CD4-positive, CD25-positive, alpha-beta regulatory T cell (primary cell): ENCODE data around the gene CACNA1A. TPM values are rescaled to one million over a fixed set of nuclear protein-coding genes. Genes with fewer than 3 reads are reported as not detected.
A peak's percentile ranks its signal among the peaks of the same experiment; 100 is the strongest.
"Not testable (repeated sequence)": the region's sequence is repeated elsewhere in the genome, so short reads cannot be mapped to it uniquely, and the experiment has no call there.

Source experiments
- ATAC-seq, 2 donors: fragments of 150-1000 bp; cut with Tn5 transposase; one replicate each; pipeline ENCODE4 v1.10.0; 2021; ENCODE audit warnings: low read depth in 2 of 2, moderate number of reproducible peaks in 2 of 2, moderate library complexity in 1 of 2
- DNase-seq, 3 donors: peaks; one replicate each; pipeline versions ENCODE4 v3.0.0 to v3.0.0-alpha.2; 2012 to 2022; ENCODE audit warnings: mixed read lengths in 1 of 3
- H3K27ac ChIP-seq: one replicate; pipeline ENCODE4 v1.7.0; 2013; ENCODE audit warnings: mild to moderate bottlenecking, low read length; ENCODE audit not compliant: insufficient read depth, poor library complexity, severe bottlenecking
- H3K27me3 ChIP-seq: one replicate; pipeline ENCODE4 v1.7.0; 2013; ENCODE audit warnings: low read length; ENCODE audit not compliant: control insufficient read depth, insufficient read depth
- H3K36me3 ChIP-seq: one replicate; pipeline ENCODE4 v1.7.0; 2013; ENCODE audit warnings: mild to moderate bottlenecking, low read length, moderate library complexity; ENCODE audit not compliant: control insufficient read depth, insufficient read depth
- H3K4me1 ChIP-seq: 2 replicates; pipeline ENCODE4 v1.7.0; 2013; ENCODE audit warnings: mild to moderate bottlenecking, low read length; ENCODE audit not compliant: insufficient read depth, control insufficient read depth, poor library complexity, severe bottlenecking
- H3K4me3 ChIP-seq: one replicate; pipeline ENCODE4 v1.7.0; 2013; ENCODE audit warnings: low read depth, mild to moderate bottlenecking, low read length, moderate library complexity
- H3K9me3 ChIP-seq, 2 experiments: 1 replicate in 1 of 2; 2 replicates in 1 of 2; pipeline ENCODE4 v1.7.0; 2013; ENCODE audit warnings: low read length in 2 of 2, mild to moderate bottlenecking in 1 of 2, moderate library complexity in 1 of 2; ENCODE audit not compliant: control insufficient read depth in 2 of 2
- H3K27ac Mint-ChIP-seq, 3 donors: one replicate each; pipeline ENCODE4 v1.8.0; 2020 to 2022; ENCODE audit warnings: mild to moderate bottlenecking in 3 of 3, mixed read lengths in 3 of 3, moderate library complexity in 2 of 3
- H3K27me3 Mint-ChIP-seq: one replicate; pipeline ENCODE4 v1.8.0; 2022; ENCODE audit warnings: mild to moderate bottlenecking, mixed read lengths
- H3K36me3 Mint-ChIP-seq: one replicate; pipeline ENCODE4 v1.8.0; 2020; ENCODE audit warnings: mixed read lengths
- H3K4me1 Mint-ChIP-seq, 4 donors: one replicate each; pipeline ENCODE4 v1.8.0; 2020 to 2022; ENCODE audit warnings: mixed read lengths in 4 of 4, mild to moderate bottlenecking in 1 of 4
- H3K4me3 Mint-ChIP-seq, 4 donors: one replicate each; pipeline ENCODE4 v1.8.0; 2020 to 2022; ENCODE audit warnings: mild to moderate bottlenecking in 4 of 4, mixed read lengths in 4 of 4, moderate library complexity in 3 of 4
- H3K9me3 Mint-ChIP-seq, 7 donors: one replicate each; pipeline ENCODE4 v1.8.0; 2020 to 2022; ENCODE audit warnings: mixed read lengths in 7 of 7, mild to moderate bottlenecking in 3 of 7, moderate library complexity in 2 of 7
- polyA plus RNA-seq, 4 donors: library from polyadenylated mRNA; unstranded; fragments of 300-500 nt; fragmentation: Illumina TruSeq; gene quantifications; one replicate each; pipeline ENCODE4 v1.2.3, GENCODE V29; 2021
- total RNA-seq: library from RNA; stranded (reverse); gene quantifications from one replicate; pipeline ENCODE4 v1.2.3, GENCODE V29; 2022

Gene CACNA1A
- total and polyA plus RNA-seq, 5 donors from 2014 or later = 0.16 to 0.62 TPM; not detected in 3

DNA sequence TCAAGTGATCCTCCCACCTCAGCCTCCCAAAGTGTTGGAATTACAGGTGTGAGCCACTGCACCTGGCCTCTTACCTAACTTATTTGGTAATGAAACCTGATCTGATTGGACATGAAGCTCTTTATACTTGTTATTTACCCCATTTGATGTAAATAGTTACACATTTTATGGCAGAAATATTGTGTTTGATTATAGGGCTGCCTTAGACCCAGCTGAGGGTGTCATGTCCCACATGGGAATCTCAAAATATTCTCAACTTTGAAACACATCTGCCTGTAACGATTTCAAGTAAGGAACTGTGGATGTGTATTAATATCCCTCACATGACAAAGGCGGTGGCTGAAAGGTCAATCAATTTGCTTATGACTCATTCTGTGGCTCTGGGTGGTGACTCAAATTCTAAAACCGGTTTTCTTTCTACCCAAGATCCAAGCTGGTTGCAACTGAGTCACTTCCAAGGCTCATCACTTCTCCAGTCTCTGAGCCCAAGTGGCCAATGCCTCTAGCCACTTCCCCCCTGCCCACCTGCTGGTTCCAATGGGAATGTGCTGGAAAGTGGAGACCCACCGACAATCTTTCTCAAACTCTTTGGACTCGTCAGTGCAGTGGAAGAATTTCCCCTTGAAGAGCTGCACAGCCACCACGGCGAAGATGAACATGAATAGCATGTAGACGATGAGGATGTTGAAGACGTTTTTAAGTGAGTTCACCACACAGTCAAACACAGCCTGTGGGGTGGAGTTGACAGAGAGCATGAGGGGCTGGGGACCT is 245.2 kb downstream of the CACNA1A start:
- Mint-ChIP-seq H3K4me3 (no peak overlapping the region), H3K27ac (no peak overlapping the region)
- peak in 1 of 3 donors; percentile 54 for DNase-seq

DNA sequence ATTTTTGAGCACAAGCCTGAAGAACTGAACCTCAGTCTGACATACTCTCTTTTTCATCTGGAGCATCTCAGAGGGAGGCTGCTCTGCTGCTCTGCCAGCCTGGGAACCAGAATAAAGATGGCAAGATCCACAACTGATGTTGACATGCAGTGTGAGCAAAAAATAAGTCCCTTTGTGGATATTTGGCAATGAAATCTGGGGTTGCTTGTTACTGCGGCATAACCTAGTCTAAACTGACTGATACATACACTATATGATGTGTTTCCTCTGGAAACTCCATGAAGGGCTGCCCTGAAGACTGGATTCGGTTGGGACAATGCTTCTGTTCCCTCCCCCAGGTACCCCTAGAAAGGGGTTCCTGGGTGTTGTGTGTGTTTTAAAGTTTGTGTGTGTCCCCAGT is 249.4 kb downstream of the CACNA1A start:
- Histone ChIP-seq H3K36me3 (no peaks in the 10 kb centered on the region), H3K27me3 (no peaks in the 10 kb centered on the region), H3K4me3 (no peak overlapping the region), H3K4me1 (no peaks in the 10 kb centered on the region), H3K9me3 (no peaks in the 10 kb centered on the region), H3K27ac (no peak overlapping the region)
- H3K27ac Mint-ChIP-seq = peak overlapping the region in 1 of 3 donors; percentile 20
- peaks cover 0 to 4% (median 0%) of the 10 kb centered on the region in 4 donors for H3K4me1 Mint-ChIP-seq
- peaks cover 20% of the 10 kb centered on the region for H3K27me3 Mint-ChIP-seq
- DNase-seq (no peak), ATAC-seq (no peak)
- H3K4me3 Mint-ChIP-seq = no peak overlapping the region
- H3K9me3 Mint-ChIP-seq = no peaks in the 10 kb centered on the region
- no peaks in the 10 kb centered on the region for H3K36me3 Mint-ChIP-seq

More for the DNA sequence above, 245.2 kb downstream of the CACNA1A start:
- H3K9me3 ChIP-seq = no peaks in the 10 kb centered on the region
- H3K27me3 ChIP-seq = no peaks in the 10 kb centered on the region
- H3K36me3 Mint-ChIP-seq = no peaks in the 10 kb centered on the region
- no peaks in the 10 kb centered on the region for H3K36me3 ChIP-seq
- no peak overlapping the region for H3K27ac ChIP-seq
- H3K27me3 Mint-ChIP-seq = peaks cover 33% of the 10 kb centered on the region
- peaks cover 0 to 3% (median 0%) of the 10 kb centered on the region in 7 donors for H3K9me3 Mint-ChIP-seq
- no peak overlapping the region for H3K4me3 ChIP-seq
- peak; percentile 39 to 56 for ATAC-seq
- peaks cover 0 to 8% (median 1%) of the 10 kb centered on the region in 4 donors for H3K4me1 Mint-ChIP-seq
- no peaks in the 10 kb centered on the region for H3K4me1 ChIP-seq

DNA sequence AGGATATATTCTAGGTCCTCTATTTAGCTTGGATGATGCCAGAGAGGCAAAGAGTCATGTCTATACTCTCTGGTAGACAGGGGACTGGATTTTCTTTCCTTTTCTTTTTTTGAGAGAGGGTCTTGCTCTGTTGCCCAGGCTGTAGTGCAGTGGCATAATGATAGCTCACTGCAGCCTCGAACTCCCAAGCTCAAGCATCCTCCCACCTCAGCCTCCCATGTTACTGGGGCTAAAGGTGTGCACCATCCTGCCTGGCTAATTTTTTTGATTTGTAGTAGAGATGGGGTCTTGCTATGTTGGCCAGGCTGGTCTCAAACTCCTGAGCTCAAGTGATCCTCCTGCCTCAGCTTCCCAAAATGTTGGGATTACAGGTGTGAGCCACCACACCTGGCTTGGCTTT is 249.9 kb downstream of the CACNA1A start:
- H3K4me1 ChIP-seq, H3K27ac ChIP-seq, H3K27ac Mint-ChIP-seq, DNase-seq, ATAC-seq, H3K9me3 ChIP-seq, H3K4me3 ChIP-seq, H3K27me3 ChIP-seq, H3K4me3 Mint-ChIP-seq, H3K9me3 Mint-ChIP-seq, H3K36me3 Mint-ChIP-seq, H3K36me3 ChIP-seq, H3K4me1 Mint-ChIP-seq: not testable (repeated sequence)
- peaks cover 20% of the 10 kb centered on the region for H3K27me3 Mint-ChIP-seq

DNA sequence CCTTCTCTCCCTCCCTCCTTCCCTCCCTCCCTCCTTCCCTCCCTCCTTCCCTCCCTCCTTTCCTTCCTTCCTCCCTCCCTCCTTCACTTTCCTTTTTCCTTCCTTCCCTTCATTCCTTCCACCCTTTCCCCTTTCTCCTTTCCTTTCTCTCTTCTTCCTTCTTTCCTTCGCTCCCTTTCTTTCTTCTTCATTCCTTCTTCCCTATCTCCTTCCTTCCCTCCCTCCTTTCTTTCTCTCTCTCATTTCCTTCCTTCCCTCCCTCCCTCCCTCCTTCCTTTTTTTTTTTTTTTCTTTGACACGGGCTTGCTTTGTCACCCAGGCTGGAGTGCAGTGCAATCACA is 250.6 kb downstream of the CACNA1A start:
- Histone ChIP-seq H3K4me1 (no peaks in the 10 kb centered on the region), H3K4me3 (no peak overlapping the region), H3K9me3 (no peaks in the 10 kb centered on the region), H3K27ac (no peak overlapping the region), H3K36me3 (no peaks in the 10 kb centered on the region), H3K27me3 (no peaks in the 10 kb centered on the region)
- ATAC-seq = no peak
- no peak for DNase-seq
- no peaks in the 10 kb centered on the region for H3K9me3 Mint-ChIP-seq
- no peak overlapping the region for H3K27ac Mint-ChIP-seq
- no peaks in the 10 kb centered on the region for H3K4me1 Mint-ChIP-seq
- H3K36me3 Mint-ChIP-seq = no peaks in the 10 kb centered on the region
- no peak overlapping the region for H3K4me3 Mint-ChIP-seq
- H3K27me3 Mint-ChIP-seq = peaks cover 15% of the 10 kb centered on the region

DNA sequence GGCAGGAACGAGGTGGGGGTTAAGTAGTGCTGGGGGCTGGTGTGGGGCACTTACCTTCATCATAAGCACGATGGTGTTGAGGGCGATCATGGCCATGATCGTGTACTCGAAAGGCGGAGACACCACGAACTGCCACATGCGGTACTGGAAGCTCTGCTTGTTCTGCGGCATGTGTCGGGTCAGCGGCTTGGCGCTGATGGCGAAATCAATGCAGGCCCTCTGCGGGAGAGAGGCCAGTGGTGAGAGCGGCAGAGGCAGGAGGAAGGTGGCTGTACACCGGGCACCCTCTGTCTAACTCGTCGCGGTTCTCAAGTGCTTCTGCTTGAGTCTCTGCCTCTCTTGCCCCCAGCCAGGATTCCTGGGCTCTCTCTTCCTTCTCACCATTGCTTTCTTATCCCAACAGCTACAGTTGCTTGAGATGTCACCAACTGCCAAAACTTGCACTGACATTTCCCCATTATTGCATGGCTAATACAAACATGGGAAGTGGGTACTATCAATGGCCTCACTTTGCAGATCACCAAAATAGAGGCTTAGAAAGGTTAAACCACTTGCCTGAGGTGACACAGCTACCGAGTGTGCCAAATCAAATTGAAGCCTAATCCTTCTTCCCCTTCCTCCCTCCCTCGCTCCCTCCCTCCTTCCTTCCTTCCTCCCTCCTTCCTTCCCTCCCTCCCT is 251.1 kb downstream of the CACNA1A start:
- Histone ChIP-seq H3K27ac (no peak overlapping the region), H3K4me3 (no peak overlapping the region), H3K4me1 (no peaks in the 10 kb centered on the region), H3K27me3 (no peaks in the 10 kb centered on the region), H3K36me3 (no peaks in the 10 kb centered on the region), H3K9me3 (no peaks in the 10 kb centered on the region)
- Mint-ChIP-seq H3K27me3 (peaks cover 15% of the 10 kb centered on the region), H3K27ac (no peak overlapping the region), H3K4me3 (no peak overlapping the region), H3K4me1 (no peaks in the 10 kb centered on the region), H3K9me3 (no peaks in the 10 kb centered on the region), H3K36me3 (no peaks in the 10 kb centered on the region)
- ATAC-seq (no peak), DNase-seq (no peak)

DNA sequence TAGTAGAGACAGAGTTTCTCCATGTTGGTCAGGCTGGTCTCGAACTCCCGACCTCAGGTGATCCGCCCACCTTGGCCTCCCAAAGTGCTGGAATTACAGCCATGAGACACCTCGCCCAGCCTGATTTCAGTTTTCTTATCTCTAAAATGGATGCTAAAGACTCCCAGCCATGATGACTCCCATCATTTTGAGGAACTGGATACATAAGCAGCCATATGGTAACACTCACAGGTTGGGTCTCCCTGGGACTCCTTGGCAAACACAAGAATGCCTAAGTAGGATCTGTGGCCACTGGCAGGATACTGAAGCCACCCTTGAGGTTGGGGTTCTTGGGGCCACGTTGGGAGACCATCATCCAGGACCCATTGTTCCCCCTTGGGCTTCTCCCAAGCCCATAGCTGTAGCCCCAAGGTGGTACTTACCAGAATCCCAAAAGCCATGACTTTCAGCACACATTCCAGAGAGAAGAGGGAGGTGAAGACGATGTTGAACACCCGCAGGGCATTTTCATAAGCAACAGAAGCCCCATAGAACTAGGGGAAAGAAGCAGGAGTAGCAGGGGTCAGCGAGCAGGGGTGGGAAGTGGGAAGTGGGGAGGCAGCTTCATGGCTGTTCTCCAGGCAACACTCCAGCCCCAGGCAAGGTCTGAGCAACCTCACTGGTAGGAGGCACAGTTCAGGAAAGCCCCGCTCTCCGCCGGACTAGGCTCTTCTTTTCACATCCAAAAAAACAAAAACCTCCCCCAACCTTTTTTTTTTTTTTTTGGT is 253.5 kb downstream of the CACNA1A start:
- Histone ChIP-seq H3K4me3 (no peak overlapping the region), H3K36me3 (no peaks in the 10 kb centered on the region), H3K4me1 (no peaks in the 10 kb centered on the region), H3K27me3 (no peaks in the 10 kb centered on the region), H3K27ac (no peak overlapping the region), H3K9me3 (no peaks in the 10 kb centered on the region)
- H3K36me3 Mint-ChIP-seq = no peaks in the 10 kb centered on the region
- no peak overlapping the region for H3K27ac Mint-ChIP-seq
- ATAC-seq (no peak), DNase-seq (no peak)
- peaks cover 0 to 3% (median 1%) of the 10 kb centered on the region in 4 donors for H3K4me1 Mint-ChIP-seq
- no peaks in the 10 kb centered on the region for H3K9me3 Mint-ChIP-seq
- H3K4me3 Mint-ChIP-seq = no peak overlapping the region
- H3K27me3 Mint-ChIP-seq = peaks cover 15% of the 10 kb centered on the region

DNA sequence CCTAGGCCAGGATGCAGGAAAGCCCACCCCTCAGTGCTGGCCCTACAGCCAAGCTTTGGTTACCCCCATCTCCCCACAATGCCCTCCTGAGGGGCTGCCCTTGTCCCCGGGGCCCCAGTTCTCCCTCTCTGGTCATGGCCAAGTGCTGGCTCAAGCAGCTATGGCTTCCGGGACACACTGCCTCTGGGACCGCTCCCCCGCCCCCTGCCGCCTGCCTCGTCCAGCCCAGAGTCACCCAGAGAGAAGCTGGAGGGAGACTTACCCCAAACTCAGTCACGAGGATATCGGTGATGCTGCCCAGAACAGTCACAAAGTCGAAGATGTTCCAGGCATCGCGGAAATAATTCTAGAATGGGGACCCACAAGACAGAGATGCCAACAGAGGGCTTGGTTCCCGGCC is 261.4 kb downstream of the CACNA1A start:
- ATAC-seq = no peak
- H3K4me3 Mint-ChIP-seq = no peak overlapping the region
- peaks cover 0 to 21% (median 8%) of the 10 kb centered on the region in 4 donors for H3K4me1 Mint-ChIP-seq

More for the DNA sequence above, 261.4 kb downstream of the CACNA1A start:
- H3K4me3 ChIP-seq = no peak overlapping the region
- H3K27me3 Mint-ChIP-seq = peaks cover 8% of the 10 kb centered on the region
- H3K4me1 ChIP-seq = peaks cover 3% of the 10 kb centered on the region
- H3K9me3 Mint-ChIP-seq = peaks cover 0 to 1% (median 0%) of the 10 kb centered on the region in 7 donors
- H3K27ac Mint-ChIP-seq = no peak overlapping the region
- no peaks in the 10 kb centered on the region for H3K9me3 ChIP-seq
- no peaks in the 10 kb centered on the region for H3K36me3 Mint-ChIP-seq
- no peaks in the 10 kb centered on the region for H3K36me3 ChIP-seq
- DNase-seq = no peak
- H3K27ac ChIP-seq = no peak overlapping the region
- no peaks in the 10 kb centered on the region for H3K27me3 ChIP-seq
